LNCAP (cell line): ENCODE measurements around the gene NBAS.

ENCODE experiments used
- CTCF ChIP-seq: fragments of 450-650 bp; IDR thresholded peaks from 2 replicates; pipeline ENCODE4 v1.5.1; 2017; ENCODE audit warnings: mild to moderate bottlenecking

Gene NBAS

GRCh38 chr2:15584316-15584715 lies 23.2 kb upstream of the NBAS start:
- TF ChIP-seq CTCF = no peak

GRCh38 chr2:15583826-15584225 lies 22.7 kb upstream of the NBAS start:
- no peak for TF ChIP-seq CTCF

- TF ChIP-seq CTCF = no peak
Measured at GRCh38 chr2:15582710-15583357, 21.7 kb upstream of the NBAS start.

GRCh38 chr2:15580451-15580850 lies 19.3 kb upstream of the NBAS start:
- TF ChIP-seq CTCF = no peak

- TF ChIP-seq CTCF = no peak
Measured at GRCh38 chr2:15579641-15580040, 18.5 kb upstream of the NBAS start.

GRCh38 chr2:15577071-15577735 lies 16.1 kb upstream of the NBAS start:
- TF ChIP-seq CTCF = peak; percentile 68

- TF ChIP-seq CTCF = no peak
Measured at GRCh38 chr2:15571729-15572128, 10.6 kb upstream of the NBAS start.
